Placental pericyte (primary cell): ENCODE results near the gene CYP26A1. TPM values are rescaled to one million over a fixed set of nuclear protein-coding genes. Genes with fewer than 3 reads are reported as not detected.

Experiments
- total RNA-seq: library from RNA; depleted of rRNA; stranded (reverse); fragments of >200 nt; gene quantifications from 2 replicates; pipeline ENCODE4 v1.2.3, GENCODE V29; 2012

CYP26A1 gene, protein sequence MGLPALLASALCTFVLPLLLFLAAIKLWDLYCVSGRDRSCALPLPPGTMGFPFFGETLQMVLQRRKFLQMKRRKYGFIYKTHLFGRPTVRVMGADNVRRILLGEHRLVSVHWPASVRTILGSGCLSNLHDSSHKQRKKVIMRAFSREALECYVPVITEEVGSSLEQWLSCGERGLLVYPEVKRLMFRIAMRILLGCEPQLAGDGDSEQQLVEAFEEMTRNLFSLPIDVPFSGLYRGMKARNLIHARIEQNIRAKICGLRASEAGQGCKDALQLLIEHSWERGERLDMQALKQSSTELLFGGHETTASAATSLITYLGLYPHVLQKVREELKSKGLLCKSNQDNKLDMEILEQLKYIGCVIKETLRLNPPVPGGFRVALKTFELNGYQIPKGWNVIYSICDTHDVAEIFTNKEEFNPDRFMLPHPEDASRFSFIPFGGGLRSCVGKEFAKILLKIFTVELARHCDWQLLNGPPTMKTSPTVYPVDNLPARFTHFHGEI
- not detected in 2 replicates for total RNA-seq

DNA sequence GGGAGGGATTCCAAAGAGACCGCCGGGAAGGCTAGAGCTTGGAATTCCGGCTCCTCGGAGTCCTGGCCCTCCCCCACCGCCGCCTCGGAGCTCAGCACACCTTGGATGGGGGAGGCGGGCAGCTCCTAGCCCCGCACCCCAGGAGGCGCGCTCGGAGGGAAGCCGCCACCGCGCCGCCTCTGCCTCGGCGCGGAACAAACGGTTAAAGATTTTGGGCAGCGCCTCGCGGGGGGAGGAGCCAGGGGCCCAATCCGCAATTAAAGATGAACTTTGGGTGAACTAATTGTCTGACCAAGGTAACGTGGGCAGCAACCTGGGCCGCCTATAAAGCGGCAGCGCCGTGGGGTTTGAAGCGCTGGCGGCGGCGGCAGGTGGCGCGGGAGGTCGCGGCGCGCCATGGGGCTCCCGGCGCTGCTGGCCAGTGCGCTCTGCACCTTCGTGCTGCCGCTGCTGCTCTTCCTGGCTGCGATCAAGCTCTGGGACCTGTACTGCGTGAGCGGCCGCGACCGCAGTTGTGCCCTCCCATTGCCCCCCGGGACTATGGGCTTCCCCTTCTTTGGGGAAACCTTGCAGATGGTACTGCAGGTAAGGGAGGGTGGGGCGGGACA lies at the start of gene CYP26A1:
TSS of gene CYP26A1 (plus strand) at position 355 of the 608 bp plus-strand sequence. CDS start at position 397, 42 bp downstream.

DNA sequence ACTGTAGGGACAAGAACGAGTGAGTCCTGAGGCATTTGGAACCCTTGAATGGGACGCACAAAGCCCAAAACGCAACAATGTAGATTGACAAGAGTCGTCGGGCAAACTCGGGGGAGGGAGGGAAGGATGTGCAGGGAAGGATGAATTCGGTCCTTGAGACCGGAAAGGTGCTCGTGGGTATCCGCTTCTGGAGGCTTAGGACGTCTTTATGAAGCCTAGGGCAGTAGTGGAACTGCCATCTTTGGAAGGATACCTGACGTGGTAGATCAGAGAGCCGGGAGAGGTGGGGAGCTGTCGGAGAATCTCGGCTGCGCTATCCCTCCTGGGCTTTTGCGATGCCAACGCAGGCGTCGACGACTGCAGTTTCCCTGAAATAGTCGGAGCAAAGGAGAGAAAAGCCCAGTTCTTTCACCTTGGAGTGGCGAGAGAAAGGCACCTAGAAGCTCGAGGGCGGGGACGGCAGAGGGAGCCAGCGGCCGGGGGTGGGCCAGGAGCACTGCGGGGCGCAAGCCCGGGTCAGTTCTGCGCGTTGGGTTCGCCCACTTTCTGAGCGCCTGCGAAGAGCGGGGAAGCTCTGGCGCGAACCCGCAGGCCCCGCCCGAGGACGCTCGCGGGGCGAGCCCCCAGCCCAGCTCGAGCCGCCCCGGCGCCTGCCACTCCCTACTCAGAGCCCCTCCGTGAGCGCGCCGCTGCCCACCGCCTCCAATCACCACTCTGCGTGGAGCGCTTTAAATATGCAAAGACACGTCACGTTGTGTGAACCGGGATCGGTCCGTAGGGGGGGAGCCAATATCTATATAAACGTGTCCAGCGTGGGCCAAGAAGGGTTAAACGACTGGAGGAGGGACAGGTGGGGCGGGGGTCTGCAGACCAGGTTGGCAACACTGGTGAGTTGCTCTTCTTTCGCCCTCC lies 13.5 kb upstream of the CYP26A1 start, which contains the start of gene CYP26C1:
TSS of gene CYP26C1 (plus strand) at position 824 of the 912 bp plus-strand sequence. CDS start 466 bp downstream, outside the sequence.

Other genes with a start within 250 kb of the CYP26A1 start
- 16.8 and 36.3 TPM in 2 replicates for gene EXOC6, start 225.4 kb upstream of the CYP26A1 start, total RNA-seq
- 0.14 TPM in 1 of 2 replicates, not detected in the other for gene CYP26C1, start 13.1 kb upstream of the CYP26A1 start, total RNA-seq